ENCODE results near the gene MLF2.

MLF2 gene

DNA sequence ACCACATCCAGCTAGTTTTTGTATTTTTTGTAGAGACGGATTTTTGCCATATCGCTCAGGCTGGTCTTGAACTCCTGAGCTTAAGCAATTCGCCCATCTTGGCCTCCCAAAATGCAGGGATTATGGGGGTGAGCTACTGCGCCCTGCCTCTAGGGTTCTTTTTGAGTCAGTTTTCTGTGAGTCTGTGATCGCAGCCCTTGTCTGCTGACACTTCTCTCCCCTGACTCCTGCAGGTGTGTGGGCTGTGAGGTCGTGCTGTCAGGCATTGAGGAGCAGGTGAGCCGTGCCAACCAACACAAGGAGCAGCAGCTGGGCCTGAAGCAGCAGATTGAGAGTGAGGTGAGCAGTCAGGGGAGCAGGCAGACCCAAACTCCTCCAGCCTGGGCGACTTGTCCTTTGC is 22.8 kb downstream of the MLF2 start:
- TF ChIP-seq, protein P1, sequence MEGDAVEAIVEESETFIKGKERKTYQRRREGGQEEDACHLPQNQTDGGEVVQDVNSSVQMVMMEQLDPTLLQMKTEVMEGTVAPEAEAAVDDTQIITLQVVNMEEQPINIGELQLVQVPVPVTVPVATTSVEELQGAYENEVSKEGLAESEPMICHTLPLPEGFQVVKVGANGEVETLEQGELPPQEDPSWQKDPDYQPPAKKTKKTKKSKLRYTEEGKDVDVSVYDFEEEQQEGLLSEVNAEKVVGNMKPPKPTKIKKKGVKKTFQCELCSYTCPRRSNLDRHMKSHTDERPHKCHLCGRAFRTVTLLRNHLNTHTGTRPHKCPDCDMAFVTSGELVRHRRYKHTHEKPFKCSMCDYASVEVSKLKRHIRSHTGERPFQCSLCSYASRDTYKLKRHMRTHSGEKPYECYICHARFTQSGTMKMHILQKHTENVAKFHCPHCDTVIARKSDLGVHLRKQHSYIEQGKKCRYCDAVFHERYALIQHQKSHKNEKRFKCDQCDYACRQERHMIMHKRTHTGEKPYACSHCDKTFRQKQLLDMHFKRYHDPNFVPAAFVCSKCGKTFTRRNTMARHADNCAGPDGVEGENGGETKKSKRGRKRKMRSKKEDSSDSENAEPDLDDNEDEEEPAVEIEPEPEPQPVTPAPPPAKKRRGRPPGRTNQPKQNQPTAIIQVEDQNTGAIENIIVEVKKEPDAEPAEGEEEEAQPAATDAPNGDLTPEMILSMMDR (IDR thresholded peaks at IDR 0.05; ENCODE audit: low read depth, low read length, missing control alignments) = peak; percentile 36
- H3K4me3 ChIP-seq (ENCODE audit: low read depth, low read length) = no peak overlapping the region
- DNase-seq (ENCODE audit: low read depth) = no peak

DNA sequence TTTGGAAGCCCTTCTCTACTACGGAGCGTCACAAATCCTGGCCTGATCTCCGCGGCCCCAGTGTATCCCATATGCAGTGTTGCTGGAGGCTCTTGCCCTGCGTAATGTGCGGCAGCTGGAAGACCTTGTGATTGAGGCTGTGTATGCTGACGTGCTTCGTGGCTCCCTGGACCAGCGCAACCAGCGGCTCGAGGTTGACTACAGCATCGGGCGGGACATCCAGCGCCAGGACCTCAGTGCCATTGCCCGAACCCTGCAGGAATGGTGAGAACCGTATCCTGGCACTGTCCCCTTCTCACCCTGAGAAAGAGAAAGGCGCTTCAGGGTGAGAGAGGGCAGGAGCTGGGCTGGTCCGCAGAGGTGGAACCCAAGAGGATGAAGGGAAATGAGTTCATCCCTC is 23.8 kb downstream of the MLF2 start:
- no peak overlapping the region for H3K4me3 ChIP-seq (ENCODE audit: low read depth, low read length)
- TF ChIP-seq, protein P1 (IDR thresholded peaks at IDR 0.05; ENCODE audit: low read depth, low read length, missing control alignments) = no peak
- DNase-seq (ENCODE audit: low read depth) = no peak

DNA sequence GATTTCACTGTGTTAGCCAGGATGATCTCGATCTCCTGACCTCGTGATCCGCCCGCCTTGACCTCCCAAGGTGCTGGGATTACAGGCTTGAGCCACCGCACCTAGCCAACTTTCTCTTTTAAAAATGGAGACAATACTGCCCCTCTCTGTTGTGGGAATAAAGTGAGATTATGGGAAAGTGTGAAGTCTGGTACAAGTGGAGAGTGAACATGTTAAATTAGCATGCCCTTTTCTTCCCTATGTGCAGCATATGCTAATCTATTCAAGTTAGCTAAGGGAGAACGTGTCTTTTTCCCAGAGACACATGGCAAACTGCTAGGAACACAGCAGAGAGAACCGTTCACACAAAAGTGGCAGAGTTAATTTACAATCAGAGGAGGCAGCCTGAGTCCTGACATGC is 27.6 kb downstream of the MLF2 start:
- H3K4me3 ChIP-seq (ENCODE audit: low read depth, low read length) = no peak overlapping the region; the same call in 1 of the 2 replicates
- DNase-seq (ENCODE audit: low read depth) = no peak
- TF ChIP-seq, protein P1 (IDR thresholded peaks at IDR 0.05; ENCODE audit: low read depth, low read length, missing control alignments) = no peak

DNA sequence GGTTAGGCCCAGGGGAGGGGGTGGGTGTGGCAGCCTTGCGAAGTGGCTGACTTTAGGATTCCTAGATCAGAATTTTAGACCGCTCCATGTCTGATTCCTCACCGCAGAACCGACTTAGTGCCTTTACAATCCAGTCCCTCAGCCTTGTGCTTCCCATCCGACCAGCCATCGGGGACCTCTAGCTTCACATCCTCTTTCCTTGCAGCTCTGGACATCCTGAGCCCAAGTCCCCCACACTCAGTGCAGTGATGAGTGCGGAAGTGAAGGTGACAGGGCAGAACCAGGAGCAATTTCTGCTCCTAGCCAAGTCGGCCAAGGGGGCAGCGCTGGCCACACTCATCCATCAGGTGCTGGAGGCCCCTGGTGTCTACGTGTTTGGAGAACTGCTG is 28.5 kb downstream of the MLF2 start:
- TF ChIP-seq, protein P1 (IDR thresholded peaks at IDR 0.05; ENCODE audit: low read depth, low read length, missing control alignments) = no peak
- peak overlapping the region; percentile 54 for H3K4me3 ChIP-seq (ENCODE audit: low read depth, low read length)
- peak; percentile 34 for DNase-seq (ENCODE audit: low read depth)

DNA sequence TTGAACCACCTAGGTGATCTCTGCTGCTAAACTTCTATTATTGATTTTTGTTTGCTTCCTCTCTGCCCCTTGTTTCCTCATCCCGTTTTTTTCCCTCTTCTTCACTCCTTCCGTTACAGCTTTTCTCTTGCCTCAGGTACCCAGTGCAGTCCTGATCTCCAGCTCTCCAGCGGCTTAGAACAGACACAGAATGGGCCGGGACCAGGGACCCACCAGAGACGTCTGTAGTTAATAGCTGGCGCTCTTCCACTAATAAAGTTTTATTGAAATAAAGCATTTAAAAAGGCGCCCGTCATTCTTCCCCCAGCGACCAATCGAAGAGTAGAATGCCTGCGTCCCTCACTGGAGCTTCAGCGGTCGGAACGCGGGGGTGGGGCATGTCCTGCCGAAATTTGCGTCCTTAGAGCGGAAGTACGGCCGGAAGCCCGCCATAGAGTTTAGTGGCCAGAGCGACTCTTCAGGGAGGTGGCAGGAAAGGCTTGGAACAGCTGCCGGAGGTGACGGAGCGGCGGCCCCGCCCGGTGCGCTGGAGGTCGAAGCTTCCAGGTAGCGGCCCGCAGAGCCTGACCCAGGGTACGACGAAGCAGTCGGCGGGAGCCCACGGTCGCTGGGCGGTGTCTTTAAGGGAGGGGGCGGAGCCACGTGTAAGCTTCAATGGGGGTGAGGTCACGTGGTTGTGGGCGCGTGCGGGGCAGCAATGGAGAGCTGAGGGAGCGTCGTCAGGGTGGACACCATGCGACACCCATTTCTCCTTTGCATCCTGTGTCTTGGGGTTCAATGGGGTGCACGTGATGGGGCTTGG is 29.1 kb downstream of the MLF2 start, which contains the start of gene COPS7A:
COPS7A (plus strand) TSS at position 440 of the 802 bp plus-strand sequence. CDS start 611 bp downstream, outside the sequence.
- DNase-seq (ENCODE audit: low read depth) = peak; percentile 99
- TF ChIP-seq, protein P1 (IDR thresholded peaks at IDR 0.05; ENCODE audit: low read depth, low read length, missing control alignments) = no peak
- H3K4me3 ChIP-seq (ENCODE audit: low read depth, low read length) = peak within 1 kb of the TSS; percentile 54

DNA sequence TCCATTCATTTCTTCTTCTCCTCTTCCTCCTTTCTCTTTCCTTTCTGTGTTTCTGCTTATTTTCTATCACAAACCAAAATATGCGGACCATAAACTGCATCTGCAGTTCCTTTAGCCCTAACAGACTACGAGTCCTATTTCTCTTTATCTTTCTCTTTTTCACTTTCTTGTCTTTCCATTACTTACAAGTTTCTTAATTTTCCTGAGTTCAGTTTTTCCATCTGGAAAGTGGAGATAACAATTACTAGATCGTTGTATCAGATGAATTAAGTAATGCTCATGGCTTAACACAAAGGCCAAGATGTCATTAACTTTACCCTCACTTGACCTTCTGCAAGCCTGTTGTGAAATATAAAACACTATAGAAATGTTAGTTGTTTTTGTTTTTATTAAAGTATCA is 30.1 kb downstream of the MLF2 start:
- no peak for DNase-seq (ENCODE audit: low read depth)
- peak overlapping the region; percentile 54; the same call in 1 of the 2 replicates for H3K4me3 ChIP-seq (ENCODE audit: low read depth, low read length)
- TF ChIP-seq, protein P1 (IDR thresholded peaks at IDR 0.05; ENCODE audit: low read depth, low read length, missing control alignments) = no peak
